HL-60/S4 treated with retinoic acid at 250 ng/mL for 4 days and 3 days (cell line): ENCODE data around the gene NARF.
"Not testable (repeated sequence)": the region's sequence is repeated elsewhere in the genome, so short reads cannot be mapped to it uniquely, and the experiment has no call there.

Source experiments
- in situ Hi-C: fragments of 300-500 bp; cut with MboI; formaldehyde crosslinking; loops from 2 replicates; pipeline ENCODE4 v1.7.0; 2022; ENCODE audit warnings: low sequenced_read_pairs

NARF gene

DNA sequence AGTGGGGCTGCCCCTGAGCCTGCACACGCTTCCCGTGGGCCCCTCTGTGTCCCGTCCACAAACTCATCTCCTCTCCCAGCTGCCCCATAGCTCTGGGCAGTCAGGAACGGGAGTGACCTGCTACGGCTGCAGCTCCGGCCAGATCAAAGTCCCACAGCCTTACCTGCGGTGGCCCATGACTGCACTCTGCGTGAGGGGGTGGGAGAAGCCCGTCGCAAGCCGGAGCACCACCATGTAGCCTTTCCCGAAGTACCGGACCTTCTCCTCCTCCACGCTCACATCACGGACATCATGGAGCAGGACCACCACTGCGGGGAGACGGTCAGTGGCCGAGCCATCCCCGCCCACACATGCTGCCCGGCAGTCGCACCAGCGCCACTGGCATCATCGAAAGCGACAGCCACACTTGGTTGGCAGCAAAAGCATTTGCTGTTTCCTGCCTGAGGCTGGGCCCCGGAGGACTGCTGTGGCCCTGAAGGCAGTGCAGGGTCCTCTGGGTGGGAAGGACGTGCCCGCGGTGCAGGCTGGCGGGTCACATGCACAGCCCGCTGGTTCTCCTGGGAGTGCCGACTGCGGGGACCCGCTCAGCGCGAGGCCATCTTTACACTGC lies 14.2 kb upstream of the NARF start:
- in situ Hi-C loops, result loop anchor here (25.0 kb wide), 1 partner anchor 93 kb away; no protein-coding TSS in a partner anchor

DNA sequence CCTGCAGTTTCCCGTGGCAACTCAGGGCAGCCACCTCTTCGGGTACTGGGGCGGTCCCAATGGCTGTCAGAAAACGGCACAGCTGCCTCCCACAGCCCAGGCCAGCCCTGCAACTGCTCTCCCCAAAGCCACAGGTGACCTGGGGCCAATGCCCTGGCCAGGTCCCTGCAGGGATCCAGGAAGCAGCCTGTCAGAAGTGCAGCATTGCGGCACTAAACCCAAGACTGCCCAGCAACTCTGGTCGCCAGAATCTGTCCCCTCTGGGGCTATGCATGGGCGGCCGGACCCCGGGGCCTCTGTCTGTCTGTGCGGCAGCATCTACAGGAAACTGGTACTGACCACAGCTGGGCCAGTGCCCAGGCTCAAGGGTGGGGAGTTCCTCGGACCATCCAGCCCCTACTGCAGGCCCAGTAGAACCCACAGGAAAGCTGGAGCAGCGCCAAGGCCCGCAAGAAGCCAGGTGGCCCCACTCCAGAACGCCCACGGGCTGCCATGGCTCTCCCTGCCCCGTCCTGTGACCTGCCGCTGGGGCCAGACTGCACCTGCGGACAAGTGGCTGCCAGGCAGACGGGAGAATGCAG lies 13.5 kb upstream of the NARF start:
- in situ Hi-C loops, result loop anchor here (25.0 kb wide), 1 partner anchor 92 kb away; no protein-coding TSS in a partner anchor

- in situ Hi-C loops, result loop anchor here (25.0 kb wide), 1 partner anchor 92 kb away; no protein-coding TSS in a partner anchor
Measured at GRCh38 chr17:82445542-82445941, 13.0 kb upstream of the NARF start.

- in situ Hi-C loops, result loop anchor here (25.0 kb wide), 1 partner anchor 91 kb away; no protein-coding TSS in a partner anchor
Measured at GRCh38 chr17:82446124-82446523, 12.4 kb upstream of the NARF start.

- in situ Hi-C loops, result loop anchor here (25.0 kb wide), 1 partner anchor 91 kb away; no protein-coding TSS in a partner anchor
Measured at GRCh38 chr17:82446649-82447048, 11.9 kb upstream of the NARF start.

DNA sequence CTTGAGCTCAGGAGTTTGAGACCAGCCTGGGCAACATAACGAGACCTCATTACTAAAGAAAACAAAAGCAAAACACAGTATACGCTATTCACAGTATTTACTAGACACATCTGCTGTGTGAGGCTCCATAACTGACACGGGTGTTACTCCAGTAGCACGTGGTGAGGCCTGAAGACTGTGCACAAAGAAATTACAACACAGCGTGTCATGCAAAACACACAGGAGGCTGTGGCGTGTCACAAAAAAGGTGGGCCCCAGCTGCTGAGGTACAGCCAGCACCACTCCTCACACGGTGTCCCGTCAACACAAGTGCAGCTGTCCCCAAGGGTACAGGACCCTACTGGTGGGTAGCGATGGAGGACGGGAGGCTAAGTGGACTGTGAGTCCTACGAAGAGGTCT lies 10.7 kb upstream of the NARF start:
- in situ Hi-C loops, result loop anchor here (25.0 kb wide), 1 partner anchor 89 kb away; no protein-coding TSS in a partner anchor

DNA sequence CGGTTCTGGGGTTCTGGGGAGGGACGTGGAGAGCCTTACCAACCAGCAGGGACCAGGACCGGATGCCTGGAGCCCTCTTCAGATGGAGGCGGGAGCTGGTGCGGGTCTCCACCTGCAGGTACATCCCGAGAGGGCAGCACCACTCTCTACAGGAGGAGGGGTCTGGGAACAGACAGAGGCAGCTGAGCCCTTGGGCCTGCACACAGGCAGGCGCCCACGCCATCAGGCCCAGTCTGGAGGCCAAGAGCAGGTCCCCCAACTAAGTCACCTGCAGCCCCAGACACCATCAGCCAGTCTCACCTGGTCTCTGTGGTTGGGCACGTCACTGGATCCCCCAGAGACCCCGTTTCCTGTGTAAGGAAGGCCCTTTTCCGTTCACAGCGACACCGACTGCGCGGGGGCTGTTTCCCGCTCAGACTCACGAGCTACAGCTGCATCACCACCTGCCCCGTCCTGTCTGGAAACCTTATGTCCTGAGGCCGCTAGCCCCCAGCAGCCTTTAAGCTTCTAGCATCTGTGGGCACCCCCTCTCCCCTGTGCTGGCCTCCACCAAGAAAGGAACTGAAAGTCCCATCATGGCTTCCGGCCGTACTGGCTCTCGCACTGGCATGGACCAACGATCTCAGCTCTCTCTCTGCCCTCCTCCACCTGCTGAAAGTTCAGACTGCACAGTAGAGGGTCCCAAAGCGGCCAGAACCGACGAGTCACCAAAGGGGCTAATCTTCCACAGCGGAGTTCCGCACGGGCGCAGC lies 9.2 kb upstream of the NARF start:
- in situ Hi-C loops, result loop anchor here (25.0 kb wide), 1 partner anchor 88 kb away; no protein-coding TSS in a partner anchor

DNA sequence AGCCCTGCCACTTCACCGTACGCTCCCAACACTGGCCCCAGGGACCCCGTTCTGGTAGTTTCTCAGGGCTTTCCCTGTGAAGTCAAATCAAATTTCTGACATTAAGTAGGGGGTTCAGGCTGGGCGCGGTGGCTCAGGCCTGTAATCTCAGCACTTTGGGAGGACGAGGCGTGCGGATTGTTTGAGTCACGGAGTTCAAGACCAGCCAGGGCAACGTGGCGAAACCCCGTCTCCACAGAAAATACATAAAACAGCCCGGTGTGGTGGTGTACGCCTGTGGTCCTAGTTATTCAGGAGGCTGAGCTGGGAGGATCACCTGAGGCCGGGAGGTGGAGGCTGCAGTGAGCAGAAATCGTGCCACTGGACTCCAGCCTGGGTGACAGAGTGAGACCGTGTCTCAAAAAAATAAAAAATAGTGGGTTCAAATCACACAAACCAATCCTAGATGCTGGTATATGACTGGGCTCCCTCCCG lies 8.6 kb upstream of the NARF start:
- in situ Hi-C loops, result loop anchor here (25.0 kb wide), 1 partner anchor 87 kb away; no protein-coding TSS in a partner anchor

DNA sequence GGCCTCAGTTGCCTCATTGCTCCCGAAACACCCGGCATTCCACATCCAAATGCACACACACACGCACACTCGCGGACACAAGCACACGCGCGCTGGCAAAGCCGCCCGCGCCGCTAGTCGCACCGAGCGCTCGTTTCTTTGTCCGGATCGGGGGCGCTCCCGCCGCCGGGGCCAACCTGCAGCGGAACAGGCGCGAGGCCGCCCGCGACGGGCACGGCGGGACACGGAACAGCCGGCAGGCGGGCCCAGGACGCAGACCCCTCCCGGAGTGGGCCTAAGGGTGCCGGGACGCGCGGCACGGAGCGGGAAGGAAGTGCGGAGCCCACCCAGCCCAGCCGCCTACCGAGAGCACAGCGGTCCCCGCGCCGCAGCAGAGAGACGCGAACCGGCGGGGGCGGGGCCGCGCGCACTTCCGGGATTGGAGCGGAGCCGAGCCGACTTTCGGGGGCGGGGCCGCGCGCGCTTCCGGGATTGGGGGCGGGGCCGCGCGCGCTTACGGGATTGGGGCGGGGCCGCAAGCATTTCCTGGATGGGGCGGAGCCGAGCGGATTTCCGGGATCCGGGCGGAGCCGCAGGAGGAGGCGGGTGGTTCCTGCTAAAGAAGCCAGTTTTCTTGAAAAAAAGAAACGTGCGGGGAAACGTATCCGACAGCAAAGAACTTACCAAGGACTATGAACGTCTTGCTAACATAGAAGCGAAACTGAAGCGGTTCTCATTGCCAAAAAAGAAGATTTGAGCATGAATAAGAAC lies 8.0 kb upstream of the NARF start, which contains the start of gene CYBC1:
CYBC1 (minus strand) TSS at position 396 of the 750 bp plus-strand sequence. CDS start 1,498 bp downstream, outside the sequence.
- in situ Hi-C loops, result no loop called here

GRCh38 chr17:82452162-82452561 lies 6.4 kb upstream of the NARF start:
- in situ Hi-C loops, result no loop called here

DNA sequence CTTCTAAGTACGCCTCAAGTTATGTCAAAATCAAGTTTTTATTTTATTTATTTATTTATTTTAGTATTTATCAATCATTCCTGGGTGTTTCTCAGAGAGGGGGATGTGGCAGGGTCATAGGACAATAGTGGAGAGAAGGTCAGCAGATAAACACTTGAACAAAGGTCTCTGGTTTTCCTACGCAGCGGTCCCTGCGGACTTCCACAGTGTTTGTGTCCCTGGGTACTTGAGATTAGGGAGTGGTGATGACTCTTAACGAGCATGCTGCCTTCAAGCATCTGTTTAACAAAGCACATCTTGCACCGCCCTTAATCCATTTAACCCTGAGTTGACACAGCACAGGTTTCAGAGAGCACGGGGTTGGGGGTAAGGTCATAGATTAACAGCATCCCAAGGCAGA lies 5.4 kb upstream of the NARF start:
- in situ Hi-C loops, result not testable (repeated sequence)

DNA sequence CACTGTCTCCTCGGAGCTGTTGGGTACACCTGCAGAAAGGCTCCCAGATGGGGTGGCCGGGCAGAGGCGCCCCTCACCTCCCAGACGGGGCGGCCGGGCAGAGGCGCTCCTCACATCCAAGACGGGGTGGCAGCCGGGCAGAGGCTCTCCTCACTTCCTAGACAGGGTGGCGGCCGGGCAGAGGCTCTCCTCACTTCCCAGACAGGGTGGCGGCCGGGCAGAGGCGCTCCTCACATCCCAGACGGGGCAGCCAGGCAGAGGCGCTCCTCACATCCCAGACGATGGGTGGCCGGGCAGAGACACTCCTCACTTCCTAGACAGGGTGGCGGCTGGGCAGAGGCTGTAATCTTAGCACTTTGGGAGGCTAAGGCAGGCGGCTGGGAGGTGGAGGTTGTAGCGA lies 4.8 kb upstream of the NARF start:
- in situ Hi-C loops, result not testable (repeated sequence)

GRCh38 chr17:82457073-82457928 lies 1.2 kb upstream of the NARF start:
- in situ Hi-C loops, result no loop called here

DNA sequence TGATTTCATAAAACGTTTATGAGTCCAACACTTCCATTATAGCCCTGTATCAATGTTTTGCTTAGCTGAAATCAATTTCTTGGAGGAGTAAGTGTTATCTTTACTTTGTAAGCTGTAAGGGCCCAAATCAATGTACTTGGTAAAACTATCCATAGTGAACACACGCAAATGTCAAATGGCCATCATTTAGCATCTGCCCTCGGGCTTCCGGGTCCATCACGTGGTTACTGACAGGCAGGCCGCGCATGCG lies 687 bp upstream of the NARF start:
- in situ Hi-C loops, result no loop called here

- in situ Hi-C loops, result no loop called here
Measured at GRCh38 chr17:82458885-82459424, 414 bp downstream of the NARF start.

DNA sequence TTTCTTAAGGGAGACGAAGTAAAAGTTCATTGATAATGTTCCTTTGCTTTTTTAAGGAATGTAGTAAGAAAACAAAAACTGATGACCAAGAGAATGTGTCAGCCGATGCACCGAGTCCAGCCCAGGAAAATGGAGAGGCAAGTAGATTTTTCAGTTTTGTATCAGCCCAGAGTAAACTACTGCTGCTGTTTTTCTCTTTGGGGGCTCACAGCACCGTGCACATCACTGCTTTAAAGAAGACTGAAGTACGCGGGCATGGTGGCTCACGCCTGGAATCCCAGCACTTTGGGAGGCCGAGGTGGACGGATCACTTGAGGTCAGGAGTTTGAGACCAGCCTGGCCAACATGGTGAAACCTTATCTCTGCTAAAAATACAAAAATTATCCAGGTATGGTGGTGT lies 1.4 kb downstream of the NARF start:
- in situ Hi-C loops, result not testable (repeated sequence)

GRCh38 chr17:82461827-82462524 lies 3.4 kb downstream of the NARF start:
- in situ Hi-C loops, result no loop called here

DNA sequence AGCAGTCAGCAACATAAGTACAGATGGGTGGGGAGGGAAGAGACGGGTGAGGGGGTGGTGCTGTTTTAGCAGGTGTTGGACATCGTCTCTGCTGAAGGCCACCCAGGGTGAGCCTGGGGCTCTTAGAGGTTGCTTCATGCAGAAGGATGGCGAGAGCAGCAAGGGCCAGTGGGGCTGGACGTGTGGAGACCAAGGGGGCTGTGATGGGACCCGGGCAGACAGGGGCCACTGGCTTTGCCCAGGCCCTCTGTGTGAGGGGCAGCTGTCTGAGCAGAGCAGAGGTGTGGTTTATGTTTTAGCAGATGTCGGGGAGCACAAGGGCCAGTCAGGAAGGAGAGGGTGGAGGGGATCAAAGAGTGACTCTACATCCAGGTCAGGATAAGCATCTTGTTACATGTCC lies 4.8 kb downstream of the NARF start:
- in situ Hi-C loops, result no loop called here

DNA sequence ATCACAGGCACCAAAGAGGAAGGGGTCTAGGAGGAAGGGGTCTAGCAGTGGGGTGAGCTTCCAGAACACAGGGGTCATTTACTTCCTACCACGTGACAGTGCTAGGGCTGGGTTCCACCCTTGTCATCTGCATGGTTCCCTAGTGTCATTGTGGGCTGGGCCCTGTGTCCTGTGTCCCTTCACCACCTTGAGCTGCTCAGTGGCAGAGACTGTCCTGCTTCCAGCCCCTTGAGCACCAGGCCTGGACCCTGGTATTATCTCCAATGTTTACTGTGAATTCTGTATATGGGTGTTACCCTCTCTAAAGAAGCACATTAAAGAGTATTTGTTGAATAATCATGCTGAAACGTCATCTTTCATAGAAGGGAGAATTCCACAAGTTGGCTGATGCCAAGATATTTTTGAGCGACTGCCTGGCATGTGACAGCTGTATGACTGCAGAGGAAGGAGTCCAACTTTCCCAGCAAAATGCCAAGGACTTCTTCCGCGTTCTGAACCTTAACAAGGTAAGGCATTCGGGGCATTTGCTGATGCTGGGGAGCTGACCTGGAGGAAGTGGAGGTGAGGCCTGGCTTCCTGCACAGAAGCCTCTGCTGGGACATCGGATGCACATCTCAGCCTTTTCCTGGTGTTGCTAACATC lies 5.5 kb downstream of the NARF start:
- in situ Hi-C loops, result no loop called here
